BE2C (cell line): ENCODE data around the gene CAMK2D.

Experiments
- DNase-seq: peaks from one replicate; pipeline ENCODE4 v3.0.0-alpha.2; 2020
- H3K27me3 ChIP-seq: fragments of 250-450 bp; sonication (Bioruptor Pico); 2 replicates; pipeline ENCODE4 v1.5.1; 2020; ENCODE audit warnings: mild to moderate bottlenecking
- H3K36me3 ChIP-seq: fragments of 250-450 bp; sonication (Bioruptor Pico); 2 replicates; pipeline ENCODE4 v1.5.1; 2020; ENCODE audit warnings: mild to moderate bottlenecking
- H3K4me1 ChIP-seq: fragments of 250-450 bp; sonication (Bioruptor Pico); 2 replicates; pipeline ENCODE4 v1.5.1; 2020
- H3K4me3 ChIP-seq: 2 replicates; pipeline ENCODE4 v1.5.1; 2011; ENCODE audit warnings: low read depth, low read length
- H3K9me3 ChIP-seq: fragments of 250-450 bp; sonication (Bioruptor Pico); 2 replicates; pipeline ENCODE4 v1.5.1; 2020
- TF ChIP-seq, protein P1 (sequence below): IDR thresholded peaks from 2 replicates; pipeline ENCODE4 v1.5.1; 2012; ENCODE audit warnings: mild to moderate bottlenecking, low read depth, low read length

The CAMK2D gene

DNA sequence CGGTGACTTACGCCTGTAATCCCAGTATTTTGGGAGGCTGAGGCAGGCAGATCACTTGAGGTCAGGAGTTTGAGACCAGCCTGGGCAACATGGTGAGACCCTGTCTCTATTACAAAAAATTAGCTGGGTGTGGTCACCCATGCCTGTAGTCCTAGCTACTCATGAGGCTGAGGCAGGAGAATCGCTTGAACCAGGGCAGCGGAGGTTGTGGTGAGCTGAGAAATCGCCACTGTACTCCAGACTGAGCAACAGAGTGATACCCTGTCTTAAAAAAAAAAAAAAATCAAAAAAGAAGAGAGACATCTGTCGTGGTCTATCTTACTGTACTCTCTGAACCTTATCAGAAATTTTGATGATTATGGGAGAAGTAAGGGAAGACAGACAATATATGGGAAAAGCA lies 144.3 kb downstream of the CAMK2D start:
- no peaks in the 10 kb centered on the region for H3K9me3 ChIP-seq
- no peak for DNase-seq
- H3K4me1 ChIP-seq: peaks cover 17% of the 10 kb centered on the region
- no peaks in the 10 kb centered on the region for H3K36me3 ChIP-seq
- no peaks in the 10 kb centered on the region for H3K27me3 ChIP-seq
- no peak overlapping the region for H3K4me3 ChIP-seq
- TF ChIP-seq, protein P1, sequence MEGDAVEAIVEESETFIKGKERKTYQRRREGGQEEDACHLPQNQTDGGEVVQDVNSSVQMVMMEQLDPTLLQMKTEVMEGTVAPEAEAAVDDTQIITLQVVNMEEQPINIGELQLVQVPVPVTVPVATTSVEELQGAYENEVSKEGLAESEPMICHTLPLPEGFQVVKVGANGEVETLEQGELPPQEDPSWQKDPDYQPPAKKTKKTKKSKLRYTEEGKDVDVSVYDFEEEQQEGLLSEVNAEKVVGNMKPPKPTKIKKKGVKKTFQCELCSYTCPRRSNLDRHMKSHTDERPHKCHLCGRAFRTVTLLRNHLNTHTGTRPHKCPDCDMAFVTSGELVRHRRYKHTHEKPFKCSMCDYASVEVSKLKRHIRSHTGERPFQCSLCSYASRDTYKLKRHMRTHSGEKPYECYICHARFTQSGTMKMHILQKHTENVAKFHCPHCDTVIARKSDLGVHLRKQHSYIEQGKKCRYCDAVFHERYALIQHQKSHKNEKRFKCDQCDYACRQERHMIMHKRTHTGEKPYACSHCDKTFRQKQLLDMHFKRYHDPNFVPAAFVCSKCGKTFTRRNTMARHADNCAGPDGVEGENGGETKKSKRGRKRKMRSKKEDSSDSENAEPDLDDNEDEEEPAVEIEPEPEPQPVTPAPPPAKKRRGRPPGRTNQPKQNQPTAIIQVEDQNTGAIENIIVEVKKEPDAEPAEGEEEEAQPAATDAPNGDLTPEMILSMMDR: no peak

DNA sequence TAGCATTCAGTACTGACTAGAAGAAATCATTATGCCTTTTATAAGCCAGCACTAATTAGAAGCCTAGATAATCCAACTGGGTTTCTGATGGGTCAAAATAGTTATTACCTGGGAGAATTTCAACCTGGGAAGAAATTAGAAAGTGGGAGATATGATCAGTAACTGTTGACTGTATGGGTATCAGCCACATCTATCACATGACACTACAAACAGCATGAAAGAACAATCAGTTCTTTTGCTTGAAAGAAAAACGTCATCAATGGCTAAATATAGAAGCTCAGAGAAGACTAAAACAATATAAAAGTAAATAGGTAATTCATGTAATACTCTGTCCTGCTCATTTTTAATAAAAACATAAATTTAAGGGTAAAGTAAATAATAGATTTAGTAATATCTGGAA lies 145.1 kb downstream of the CAMK2D start:
- no peaks in the 10 kb centered on the region for H3K27me3 ChIP-seq
- H3K36me3 ChIP-seq: no peaks in the 10 kb centered on the region
- peaks cover 17% of the 10 kb centered on the region for H3K4me1 ChIP-seq
- TF ChIP-seq, protein P1: no peak
- H3K9me3 ChIP-seq: no peaks in the 10 kb centered on the region
- no peak for DNase-seq
- no peak overlapping the region for H3K4me3 ChIP-seq

DNA sequence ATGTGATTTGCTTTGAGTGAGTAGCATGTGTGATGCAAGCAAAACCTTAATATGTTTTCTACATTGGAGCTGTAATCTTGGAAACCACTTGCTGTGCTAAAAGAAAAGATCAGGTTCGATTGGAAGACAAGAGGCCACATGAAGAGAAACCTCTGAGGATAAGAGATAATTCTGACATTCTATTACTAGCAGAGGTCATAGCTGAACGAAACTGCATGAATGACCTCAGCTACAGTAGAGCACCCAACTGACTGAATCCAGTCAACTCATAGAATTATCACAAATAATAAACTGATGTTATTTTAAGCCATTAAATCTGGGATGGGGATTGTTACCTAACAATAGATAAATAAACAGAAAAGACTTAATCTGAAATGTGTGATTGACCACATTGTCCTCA lies 147.1 kb downstream of the CAMK2D start:
- Histone ChIP-seq H3K36me3 (no peaks in the 10 kb centered on the region), H3K4me1 (peaks cover 17% of the 10 kb centered on the region), H3K27me3 (no peaks in the 10 kb centered on the region), H3K9me3 (no peaks in the 10 kb centered on the region), H3K4me3 (no peak overlapping the region)
- TF ChIP-seq, protein P1: no peak
- no peak for DNase-seq

DNA sequence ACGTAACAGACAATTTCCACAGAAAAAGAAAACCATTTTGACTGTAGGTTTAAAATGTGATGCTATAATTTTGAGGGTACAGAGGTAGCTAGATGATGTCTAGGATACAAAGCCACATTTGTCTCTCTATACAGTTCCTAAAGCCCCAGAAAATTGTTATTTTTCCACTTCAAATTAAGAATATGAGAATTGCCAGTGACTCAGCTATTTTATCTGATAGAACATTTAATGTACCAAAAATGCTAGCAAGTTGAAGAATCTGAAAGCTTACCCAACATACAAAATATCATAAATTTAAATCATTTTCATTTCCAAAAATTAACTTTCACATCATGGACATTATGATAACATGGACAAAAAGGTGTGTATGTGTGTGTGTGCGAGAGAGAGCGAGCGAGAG lies 148.0 kb downstream of the CAMK2D start:
- Histone ChIP-seq H3K4me3 (no peak overlapping the region), H3K4me1 (peaks cover 8% of the 10 kb centered on the region), H3K27me3 (no peaks in the 10 kb centered on the region), H3K9me3 (no peaks in the 10 kb centered on the region), H3K36me3 (no peaks in the 10 kb centered on the region)
- TF ChIP-seq, protein P1: no peak
- no peak for DNase-seq

DNA sequence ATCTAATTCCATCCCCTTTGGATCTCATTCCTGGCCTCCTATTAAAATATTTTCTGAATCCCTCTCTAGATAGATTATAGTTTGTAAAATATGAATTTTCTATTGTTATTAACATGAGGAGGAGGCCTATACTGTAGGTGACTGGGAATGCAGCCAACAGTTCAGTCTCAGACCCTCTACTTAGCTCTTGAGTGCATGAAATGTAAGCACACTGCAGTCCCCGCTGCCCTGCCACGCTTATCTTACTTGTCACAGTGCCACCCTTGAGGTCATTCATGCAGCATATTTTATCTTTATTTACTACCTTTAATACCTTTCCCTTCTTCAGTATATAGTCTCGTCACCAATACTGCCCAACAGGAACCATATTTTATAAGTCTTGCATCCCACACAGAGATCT lies 151.0 kb downstream of the CAMK2D start:
- TF ChIP-seq, protein P1: no peak
- peaks cover 3% of the 10 kb centered on the region for H3K4me1 ChIP-seq
- DNase-seq: peak; percentile 22
- no peak overlapping the region for H3K4me3 ChIP-seq
- no peaks in the 10 kb centered on the region for H3K36me3 ChIP-seq
- no peaks in the 10 kb centered on the region for H3K9me3 ChIP-seq
- no peaks in the 10 kb centered on the region for H3K27me3 ChIP-seq

DNA sequence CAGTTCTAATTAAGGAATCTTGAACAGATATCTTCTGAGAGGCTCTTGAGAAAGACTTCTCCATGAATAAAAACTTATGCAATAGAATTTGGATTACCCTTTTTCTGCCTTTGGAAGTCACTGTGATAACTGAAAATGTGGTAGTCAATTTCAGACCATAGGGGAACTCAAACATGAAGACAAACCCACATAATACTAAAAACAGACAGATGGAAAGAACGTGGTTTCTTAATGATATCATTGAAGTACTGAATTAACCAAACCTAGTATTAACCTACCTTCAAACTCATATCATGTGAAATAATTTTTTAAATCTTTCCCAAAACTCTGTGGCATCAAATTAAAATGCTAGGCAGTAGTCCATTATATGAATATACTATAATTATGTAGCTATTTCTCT lies 153.5 kb downstream of the CAMK2D start:
- H3K4me3 ChIP-seq: no peak overlapping the region
- peaks cover 4% of the 10 kb centered on the region for H3K4me1 ChIP-seq
- no peaks in the 10 kb centered on the region for H3K27me3 ChIP-seq
- DNase-seq: no peak
- H3K9me3 ChIP-seq: no peaks in the 10 kb centered on the region
- H3K36me3 ChIP-seq: no peaks in the 10 kb centered on the region
- TF ChIP-seq, protein P1: no peak
